ENCODE data around the gene ADISSP.

ADISSP gene

DNA sequence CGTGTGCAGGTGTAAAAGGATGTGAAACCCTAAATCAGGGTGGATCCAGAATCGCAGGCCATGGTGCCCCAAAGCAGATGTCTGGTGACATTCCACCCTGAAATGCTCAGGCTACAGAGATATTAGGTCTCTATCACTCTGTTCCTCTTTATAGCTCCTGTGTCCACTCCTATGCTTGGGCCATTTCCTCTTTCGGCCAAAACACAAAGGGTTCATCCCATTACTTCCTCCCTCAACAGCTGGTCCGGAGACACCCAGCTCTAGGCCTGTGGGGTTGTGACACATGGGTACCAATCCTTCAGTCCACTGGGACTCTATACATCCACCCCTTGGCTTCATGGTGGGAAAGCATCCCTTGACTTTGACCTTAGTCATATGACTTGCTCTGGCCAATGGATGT, 53.5 kb downstream of the ADISSP start:
- DNase-seq (ENCODE audit: low read depth), result no peak

DNA sequence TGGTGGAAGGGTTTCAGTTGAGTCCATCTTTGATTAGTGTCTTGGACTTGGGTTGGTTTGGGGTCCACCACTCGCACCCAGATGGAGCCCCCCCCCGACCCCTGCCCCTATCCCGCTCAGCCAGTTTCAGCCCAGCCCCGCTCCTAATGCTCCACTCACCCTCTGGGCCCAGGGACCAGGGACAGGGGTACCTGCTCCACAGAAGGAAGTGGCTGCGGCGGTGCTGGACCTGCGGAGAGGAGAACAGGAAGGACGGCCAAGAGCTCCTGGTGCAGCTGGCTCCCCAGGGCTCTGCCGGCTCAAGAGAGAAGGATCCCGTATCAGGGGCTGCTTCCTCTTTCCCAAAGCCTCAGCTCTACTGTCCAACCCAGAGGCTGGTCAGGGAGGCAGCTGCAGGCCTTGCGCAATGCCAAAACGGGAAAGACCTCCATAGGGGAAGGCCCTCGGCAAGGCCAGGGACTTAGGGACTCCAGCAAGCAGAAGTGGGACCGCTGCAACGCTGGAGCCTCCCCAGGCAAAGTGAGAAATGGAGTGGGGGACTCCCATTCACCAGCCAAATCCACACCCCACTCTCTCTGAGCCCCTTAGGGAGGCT, 55.2 kb downstream of the ADISSP start, which contains the start of gene SIGLEC1:
SIGLEC1 (minus strand) TSS at position 322 of the 595 bp plus-strand sequence. CDS start 5,472 bp downstream, outside the sequence.
- no peak for DNase-seq (ENCODE audit: low read depth)

DNA sequence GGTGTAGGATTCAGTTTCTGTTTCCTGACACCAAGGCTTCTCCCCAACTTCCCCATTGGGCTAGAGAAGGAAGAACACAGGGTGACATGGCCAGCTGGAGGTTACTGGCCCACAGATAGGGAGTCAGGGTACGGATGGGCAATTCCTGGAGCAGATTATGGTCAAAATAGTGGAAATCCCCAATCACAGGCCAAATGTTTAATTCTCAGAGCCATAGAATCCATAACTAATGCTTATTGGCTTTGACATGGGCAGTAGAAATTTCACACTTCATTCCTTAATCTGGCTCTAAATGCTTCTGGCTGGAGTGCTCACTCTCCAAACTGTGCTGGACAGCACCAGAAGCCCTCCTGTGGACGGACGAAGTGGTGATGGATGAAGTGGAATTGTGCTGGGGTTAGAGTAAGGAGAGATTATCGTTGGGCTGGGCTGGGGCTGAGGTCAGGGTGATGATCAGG, 56.0 kb downstream of the ADISSP start:
- DNase-seq (ENCODE audit: low read depth), result no peak

DNA sequence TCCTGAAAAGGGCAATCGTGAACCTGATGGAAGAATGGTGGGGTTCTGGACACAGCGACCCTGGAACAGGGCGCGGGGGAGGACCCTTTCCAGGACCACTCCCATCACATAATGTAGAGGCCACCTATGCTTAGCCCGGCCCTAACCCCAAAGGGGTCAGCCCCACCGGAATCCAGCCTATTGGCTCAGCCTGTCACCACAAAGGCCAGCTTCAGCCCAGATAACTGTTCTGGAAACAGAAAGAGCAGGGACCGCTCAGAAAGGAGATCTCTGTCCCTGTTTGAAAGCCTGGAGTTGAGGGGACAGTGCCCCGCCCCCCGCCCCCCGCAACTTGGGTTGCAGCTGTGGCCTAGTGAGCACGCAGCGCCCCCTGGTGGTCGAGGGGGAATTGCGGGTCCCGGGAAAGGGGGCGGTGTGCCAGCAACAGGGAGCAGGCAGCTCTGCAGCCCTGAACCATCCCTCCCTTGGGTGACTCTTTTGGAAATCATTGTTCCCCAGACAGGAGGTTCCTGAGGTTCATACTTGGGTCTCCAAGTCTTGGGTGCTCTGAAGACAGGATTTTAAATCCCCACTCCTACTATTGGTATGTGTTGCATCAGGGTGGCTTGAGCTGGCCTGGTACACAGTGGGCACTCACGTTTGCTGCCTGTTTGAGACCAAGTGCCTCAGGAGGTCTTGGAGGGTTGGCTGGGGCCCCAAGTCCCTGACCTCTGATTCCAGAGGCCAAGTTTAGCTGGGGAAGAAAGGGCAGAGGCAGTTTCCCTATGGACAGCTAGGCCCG, 56.7 kb downstream of the ADISSP start:
- DNase-seq (ENCODE audit: low read depth), result no peak

- no peak for DNase-seq (ENCODE audit: low read depth)
Observed at GRCh38 chr20:3710011-3710466, 57.5 kb downstream of the ADISSP start.

GRCh38 chr20:3707508-3707899, 60.0 kb downstream of the ADISSP start:
- DNase-seq (ENCODE audit: low read depth), result no peak

GRCh38 chr20:3706774-3707507, 60.6 kb downstream of the ADISSP start:
- DNase-seq (ENCODE audit: low read depth), result peak; percentile 44

DNA sequence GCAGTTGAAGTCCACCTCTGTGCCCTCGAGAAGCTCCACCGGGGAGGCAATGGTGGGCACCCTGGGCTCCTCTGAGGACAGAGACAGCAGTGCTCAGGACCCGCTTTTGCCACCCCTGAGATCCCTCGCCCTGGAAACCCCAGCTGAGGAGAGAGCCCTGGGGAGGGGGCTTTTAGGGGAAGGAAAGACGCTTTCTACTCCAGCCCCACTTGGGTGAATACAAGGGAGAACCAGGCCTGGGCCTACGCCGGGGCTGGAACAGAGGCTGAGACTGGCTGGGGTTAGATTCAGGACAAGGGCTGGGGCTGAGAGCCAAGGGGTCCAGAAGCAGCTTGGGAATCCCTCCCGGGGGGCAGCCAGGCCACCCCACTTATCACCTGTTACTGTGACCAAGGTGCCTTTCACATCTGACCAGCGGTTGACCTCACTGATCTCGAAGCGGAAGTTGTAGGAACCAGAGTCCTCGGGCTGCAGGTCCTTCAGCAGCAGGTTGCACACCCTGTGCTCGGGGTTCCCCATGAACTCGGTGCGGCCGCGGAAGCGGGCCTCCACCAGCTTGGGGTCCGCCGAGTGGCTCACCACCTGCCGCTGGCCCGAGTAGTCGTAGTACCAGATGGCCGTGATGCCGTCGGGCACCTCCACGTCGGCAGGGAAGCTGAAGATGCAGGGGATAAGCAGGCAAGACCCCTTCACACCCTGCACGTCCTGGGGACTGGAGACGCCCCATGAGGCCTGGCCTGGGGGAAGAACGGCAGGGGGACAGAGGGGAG, 61.4 kb downstream of the ADISSP start:
- no peak for DNase-seq (ENCODE audit: low read depth)

- no peak for DNase-seq (ENCODE audit: low read depth)
Observed at GRCh38 chr20:3705491-3705969, 62.0 kb downstream of the ADISSP start.

DNA sequence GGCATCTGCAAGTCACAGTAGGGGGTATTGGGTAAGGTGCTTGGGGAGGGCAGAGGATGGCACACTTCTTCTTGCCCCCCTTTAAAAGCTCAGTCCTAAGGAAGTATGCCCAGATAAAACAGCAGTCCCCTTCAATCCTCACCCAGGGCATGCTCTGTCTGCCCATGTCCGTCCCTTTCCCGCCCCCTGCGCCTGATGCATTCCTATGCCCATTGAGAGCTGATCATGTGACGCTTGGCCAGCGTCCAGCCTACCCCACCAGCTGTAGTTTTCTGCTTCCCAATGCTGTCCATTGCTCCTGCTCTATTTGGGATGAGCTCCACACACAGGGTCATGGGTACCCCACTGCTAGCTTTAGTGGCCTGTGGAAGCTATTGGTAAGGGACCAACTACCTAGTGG, 63.5 kb downstream of the ADISSP start:
- DNase-seq (ENCODE audit: low read depth), result no peak

Measured in GM04504 (cell line).